IPS-18c (cell line): Measurements from ENCODE around the gene AMN.
"Not testable (repeated sequence)": the region's sequence is repeated elsewhere in the genome, so short reads cannot be mapped to it uniquely, and the experiment has no call there.

Experiments used
- H3K4me3 ChIP-seq: 2 replicates; pipeline ENCODE4 v1.7.0; 2013; ENCODE audit warnings: low read depth, mild to moderate bottlenecking, low read length, moderate library complexity; ENCODE audit not compliant: insufficient read depth
- H3K9me3 ChIP-seq: one replicate; pipeline ENCODE4 v1.6.1; 2013; ENCODE audit warnings: mild to moderate bottlenecking, low read length, moderate library complexity; ENCODE audit not compliant: control insufficient read depth, insufficient read depth

Gene AMN

DNA sequence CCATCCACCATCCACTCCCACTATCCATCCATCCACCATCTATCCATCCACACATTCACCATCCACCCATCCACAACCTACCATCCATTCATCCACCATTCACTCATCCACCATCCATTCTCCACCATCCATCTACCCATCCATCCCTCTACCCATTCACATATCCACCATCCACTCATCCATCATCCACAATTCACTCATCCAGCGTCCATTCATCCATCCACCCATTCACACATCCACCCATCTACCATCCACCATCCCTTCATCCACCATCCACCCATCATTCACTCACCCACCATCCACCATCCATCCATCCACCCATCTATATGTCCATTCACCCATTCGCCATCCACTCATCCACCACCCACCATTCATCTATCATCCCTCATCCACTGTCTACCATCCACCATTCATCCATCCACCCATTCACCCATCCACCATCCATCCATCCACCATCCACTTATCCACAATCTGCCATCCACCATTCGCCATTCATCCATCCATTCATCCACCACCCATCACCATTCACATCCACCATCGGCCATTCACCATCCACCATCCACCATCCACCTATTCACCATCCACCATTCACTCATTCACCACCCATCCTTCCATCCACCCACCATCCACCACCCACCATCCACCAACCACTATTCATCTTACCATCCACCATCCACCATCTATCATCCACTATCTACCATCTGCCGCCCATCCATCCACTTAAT, 2.0 kb upstream of the AMN start:
- no peak overlapping the region for H3K4me3 ChIP-seq

GRCh38 chr14:102920998-102921304, 1.5 kb upstream of the AMN start:
- Histone ChIP-seq H3K9me3 (peaks cover 4% of the 10 kb centered on the region), H3K4me3 (no peak overlapping the region)

More for the DNA sequence above, 2.0 kb upstream of the AMN start:
- peaks cover 4% of the 10 kb centered on the region for H3K9me3 ChIP-seq

- Histone ChIP-seq H3K9me3 (peaks cover 4% of the 10 kb centered on the region), H3K4me3 (peak overlapping the region; percentile 38)
Observed at GRCh38 chr14:102923201-102923924, 900 bp downstream of the AMN start.

GRCh38 chr14:102923925-102924486, 1.5 kb downstream of the AMN start:
- peaks cover 4% of the 10 kb centered on the region for H3K9me3 ChIP-seq
- peak overlapping the region; percentile 38; the same call in 1 of the 2 replicates for H3K4me3 ChIP-seq

- H3K4me3 ChIP-seq = no peak overlapping the region
- H3K9me3 ChIP-seq = peaks cover 6% of the 10 kb centered on the region
Observed at GRCh38 chr14:102924632-102925588, 2.4 kb downstream of the AMN start.

GRCh38 chr14:102925646-102926045, 3.2 kb downstream of the AMN start:
- peaks cover 2% of the 10 kb centered on the region for H3K9me3 ChIP-seq
- no peak overlapping the region for H3K4me3 ChIP-seq

- Histone ChIP-seq H3K9me3 (peaks cover 2% of the 10 kb centered on the region), H3K4me3 (no peak overlapping the region)
Observed at GRCh38 chr14:102926104-102926503, 3.6 kb downstream of the AMN start.

- H3K9me3 ChIP-seq, H3K4me3 ChIP-seq: not testable (repeated sequence)
Observed at GRCh38 chr14:102926840-102927239, 4.4 kb downstream of the AMN start.

DNA sequence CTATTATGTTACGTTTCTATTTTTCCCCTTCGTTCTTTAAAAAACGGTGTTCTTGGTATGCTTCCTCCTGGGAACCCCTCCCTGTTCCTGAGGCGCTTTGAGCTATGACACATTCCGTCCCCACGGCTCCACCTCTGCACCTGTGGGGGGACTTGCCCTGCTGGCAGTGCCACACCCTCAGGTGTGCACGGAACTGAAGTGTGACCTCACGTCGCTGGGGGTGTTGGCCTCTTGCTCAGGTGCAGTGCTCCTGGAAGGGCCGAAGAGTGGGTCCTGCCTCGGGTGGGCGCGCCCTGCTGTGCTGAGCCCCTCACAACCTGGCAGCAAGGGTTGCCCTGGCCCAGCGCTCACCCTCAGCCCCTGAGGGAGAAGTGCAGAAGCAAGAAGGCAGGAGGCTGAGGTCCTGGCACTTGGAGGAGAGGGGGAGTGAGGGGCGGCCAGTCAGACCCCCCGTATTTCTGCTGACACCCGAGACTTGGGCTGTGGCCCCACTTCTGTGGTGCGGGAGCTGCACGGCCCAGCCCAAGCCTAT, 4.9 kb downstream of the AMN start:
- Histone ChIP-seq H3K9me3 (peaks cover 2% of the 10 kb centered on the region), H3K4me3 (peak overlapping the region; percentile 75)

DNA sequence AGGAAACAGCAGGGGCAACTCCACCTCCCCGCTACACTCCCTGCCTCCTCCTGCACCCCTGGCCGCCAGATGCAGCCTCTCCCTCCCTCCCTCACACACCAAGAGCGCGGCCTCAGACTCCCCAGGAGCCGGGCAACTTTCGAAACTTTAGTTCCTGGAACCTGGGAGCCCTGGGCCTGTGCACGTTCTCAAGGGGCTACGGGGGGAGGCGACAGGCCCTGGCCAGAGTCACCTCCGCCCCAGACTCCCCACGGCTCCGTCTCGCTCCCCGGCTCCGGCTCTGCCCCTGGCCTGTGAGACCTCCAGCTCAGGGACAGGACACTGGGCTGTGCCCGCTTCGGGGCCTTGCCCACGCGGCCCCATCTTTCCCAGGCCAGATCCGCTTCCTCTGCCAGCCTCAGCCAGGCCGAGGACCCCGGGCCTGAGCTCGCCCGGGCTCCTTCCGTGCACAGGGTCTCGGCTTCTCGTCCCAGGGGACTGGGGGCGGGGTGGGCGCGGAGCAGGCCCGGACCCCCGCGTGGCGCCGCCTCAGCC, 5.5 kb downstream of the AMN start:
- peak overlapping the region; percentile 75 for H3K4me3 ChIP-seq
- H3K9me3 ChIP-seq = peaks cover 2% of the 10 kb centered on the region

DNA sequence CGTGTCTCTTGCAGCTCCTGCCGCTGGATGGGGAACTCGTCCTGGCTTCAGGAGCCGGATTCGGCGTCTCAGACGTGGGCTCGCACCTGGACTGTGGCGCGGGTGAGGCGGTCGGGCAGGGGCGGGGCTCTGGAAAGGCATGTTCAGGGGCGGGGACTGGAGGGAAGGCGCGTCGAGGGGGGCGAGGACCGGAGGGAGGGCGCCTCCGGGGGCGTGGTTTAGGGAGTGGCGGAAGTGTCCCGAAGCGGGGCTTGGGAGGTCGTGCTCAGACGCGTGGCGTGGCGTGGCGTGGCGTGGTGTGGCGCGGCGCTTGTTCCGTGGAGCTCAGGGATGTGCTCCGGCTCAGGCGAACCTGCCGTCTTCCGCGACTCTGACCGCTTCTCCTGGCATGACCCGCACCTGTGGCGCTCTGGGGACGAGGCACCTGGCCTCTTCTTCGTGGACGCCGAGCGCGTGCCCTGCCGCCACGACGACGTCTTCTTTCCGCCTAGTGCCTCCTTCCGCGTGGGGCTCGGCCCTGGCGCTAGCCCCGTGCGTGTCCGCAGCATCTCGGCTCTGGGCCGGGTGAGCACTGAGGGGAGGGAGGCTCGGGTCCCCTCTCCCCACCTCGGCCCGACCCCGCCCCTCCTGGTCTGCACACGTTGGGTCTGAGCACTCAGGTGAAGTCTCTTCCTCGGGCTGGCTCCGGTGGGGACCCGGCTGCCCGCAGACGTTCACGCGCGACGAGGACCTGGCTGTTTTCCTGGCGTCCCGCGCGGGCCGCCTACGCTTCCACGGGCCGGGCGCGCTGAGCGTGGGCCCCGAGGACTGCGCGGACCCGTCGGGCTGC, 6.2 kb downstream of the AMN start:
- peak overlapping the region; percentile 75 for H3K4me3 ChIP-seq
- H3K9me3 ChIP-seq = peaks cover 2% of the 10 kb centered on the region

GRCh38 chr14:102929241-102930137, 7.0 kb downstream of the AMN start:
- peak overlapping the region; percentile 75 for H3K4me3 ChIP-seq

DNA sequence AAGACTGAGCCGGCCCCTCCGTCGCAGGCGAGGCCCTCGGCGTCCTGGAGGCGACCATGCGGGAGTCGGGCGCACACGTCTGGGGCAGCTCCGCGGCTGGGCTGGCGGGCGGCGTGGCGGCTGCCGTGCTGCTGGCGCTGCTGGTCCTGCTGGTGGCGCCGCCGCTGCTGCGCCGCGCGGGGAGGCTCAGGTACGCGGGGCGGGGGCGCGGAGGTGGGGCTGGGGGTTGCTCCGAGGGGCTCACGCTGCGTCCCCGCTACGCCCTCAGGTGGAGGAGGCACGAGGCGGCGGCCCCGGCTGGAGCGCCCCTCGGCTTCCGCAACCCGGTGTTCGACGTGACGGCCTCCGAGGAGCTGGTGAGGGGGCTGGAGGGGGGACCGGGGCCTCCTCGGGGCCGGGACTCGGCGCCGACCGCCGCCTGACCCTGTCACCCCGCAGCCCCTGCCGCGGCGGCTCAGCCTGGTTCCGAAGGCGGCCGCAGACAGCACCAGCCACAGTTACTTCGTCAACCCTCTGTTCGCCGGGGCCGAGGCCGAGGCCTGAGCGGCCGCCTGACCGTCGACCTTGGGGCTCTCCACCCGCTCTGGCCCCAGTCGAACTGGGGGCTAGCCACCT, 7.8 kb downstream of the AMN start:
- Histone ChIP-seq H3K9me3 (peaks cover 2% of the 10 kb centered on the region), H3K4me3 (peak overlapping the region; percentile 75; the same call in 1 of the 2 replicates)

More at GRCh38 chr14:102929241-102930137, 7.0 kb downstream of the AMN start:
- peaks cover 2% of the 10 kb centered on the region for H3K9me3 ChIP-seq

DNA sequence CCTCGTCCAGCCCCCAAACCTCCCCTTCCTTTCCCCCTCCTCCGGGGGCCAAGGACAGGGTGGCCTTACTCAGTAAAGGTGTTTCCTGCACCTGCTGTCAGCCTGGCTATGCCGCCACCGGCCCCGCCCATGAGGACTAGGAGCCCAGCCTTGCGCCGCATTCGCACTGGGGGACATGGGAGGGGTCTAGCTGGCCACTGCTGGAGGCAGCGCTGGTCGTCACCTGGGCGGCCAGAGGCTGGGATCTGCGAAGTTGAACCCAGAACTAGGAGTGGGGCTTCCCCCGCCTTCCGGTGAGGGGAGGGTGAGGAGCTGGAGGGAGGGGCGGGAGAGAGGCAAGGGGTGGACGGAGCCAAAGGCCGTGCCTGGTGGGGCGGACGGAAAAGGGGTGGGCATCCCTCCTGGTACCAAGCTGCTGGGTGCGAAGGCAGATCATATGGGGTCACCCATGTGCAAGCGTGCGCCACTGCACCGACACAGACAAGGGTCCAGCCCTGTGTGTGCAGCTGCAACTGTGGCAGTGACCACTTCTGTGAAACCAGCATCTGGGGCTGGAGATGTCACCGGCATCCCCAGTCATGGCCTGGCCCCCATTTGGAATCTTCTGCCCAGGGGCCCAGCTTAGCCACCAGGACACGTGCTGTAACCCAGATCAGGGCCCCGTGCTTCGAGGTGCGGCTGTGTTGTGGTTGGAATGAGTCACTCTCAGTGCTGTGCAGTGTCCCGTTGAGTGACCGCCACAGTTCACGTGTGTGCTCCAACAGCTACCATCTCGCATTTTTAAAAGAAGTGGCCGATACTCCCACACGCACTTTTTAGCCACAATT, 8.5 kb downstream of the AMN start:
- Histone ChIP-seq H3K9me3 (peaks cover 2% of the 10 kb centered on the region), H3K4me3 (no peak overlapping the region; the same call in 1 of the 2 replicates)
